WTC11 (cell line): Measurements from ENCODE around the gene GALNTL6.

Experiments used
- CTCF ChIP-seq: fragments of 200-600 bp; IDR thresholded peaks from 2 replicates; pipeline ENCODE4 v1.8.0; 2022; ENCODE audit warnings: antibody characterized with exemption
- JUN ChIP-seq: sonication (generic); formaldehyde crosslinking; IDR thresholded peaks from 2 replicates; pipeline ENCODE4 v1.8.0; 2023; ENCODE audit warnings: mild to moderate bottlenecking, missing genetic modification reagents
- ZNF317 ChIP-seq: sonication (generic); formaldehyde crosslinking; IDR thresholded peaks from 2 replicates; pipeline ENCODE4 v1.8.1; 2023; ENCODE audit warnings: low read depth, mild to moderate bottlenecking, moderate library complexity, missing genetic modification reagents, borderline replicate concordance
- TF ChIP-seq, protein P1 (sequence below): fragments of 250-450 bp; sonication (Bioruptor Pico); IDR thresholded peaks from 2 replicates; pipeline ENCODE4 v2.1.2; 2022; ENCODE audit warnings: mild to moderate bottlenecking, moderate library complexity

- TF ChIP-seq CTCF, result no peak
- no peak for TF ChIP-seq ZNF317 (CRISPR knock-in tag)
- TF ChIP-seq JUN, result no peak
- TF ChIP-seq, protein P1, sequence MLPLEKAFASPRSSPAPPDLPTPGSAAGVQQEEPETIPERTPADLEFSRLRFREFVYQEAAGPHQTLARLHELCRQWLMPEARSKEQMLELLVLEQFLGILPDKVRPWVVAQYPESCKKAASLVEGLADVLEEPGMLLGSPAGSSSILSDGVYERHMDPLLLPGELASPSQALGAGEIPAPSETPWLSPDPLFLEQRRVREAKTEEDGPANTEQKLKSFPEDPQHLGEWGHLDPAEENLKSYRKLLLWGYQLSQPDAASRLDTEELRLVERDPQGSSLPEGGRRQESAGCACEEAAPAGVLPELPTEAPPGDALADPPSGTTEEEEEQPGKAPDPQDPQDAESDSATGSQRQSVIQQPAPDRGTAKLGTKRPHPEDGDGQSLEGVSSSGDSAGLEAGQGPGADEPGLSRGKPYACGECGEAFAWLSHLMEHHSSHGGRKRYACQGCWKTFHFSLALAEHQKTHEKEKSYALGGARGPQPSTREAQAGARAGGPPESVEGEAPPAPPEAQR (CRISPR knock-in tag), result no peak
These were observed 937.7 kb downstream of the GALNTL6 start for GRCh38 chr4:172750910-172751309.
